ENCODE measurements around the gene ISYNA1.
A peak's percentile ranks its signal among the peaks of the same experiment; 100 is the strongest.
"Not testable (repeated sequence)": the region's sequence is repeated elsewhere in the genome, so short reads cannot be mapped to it uniquely, and the experiment has no call there.

Gene ISYNA1

DNA sequence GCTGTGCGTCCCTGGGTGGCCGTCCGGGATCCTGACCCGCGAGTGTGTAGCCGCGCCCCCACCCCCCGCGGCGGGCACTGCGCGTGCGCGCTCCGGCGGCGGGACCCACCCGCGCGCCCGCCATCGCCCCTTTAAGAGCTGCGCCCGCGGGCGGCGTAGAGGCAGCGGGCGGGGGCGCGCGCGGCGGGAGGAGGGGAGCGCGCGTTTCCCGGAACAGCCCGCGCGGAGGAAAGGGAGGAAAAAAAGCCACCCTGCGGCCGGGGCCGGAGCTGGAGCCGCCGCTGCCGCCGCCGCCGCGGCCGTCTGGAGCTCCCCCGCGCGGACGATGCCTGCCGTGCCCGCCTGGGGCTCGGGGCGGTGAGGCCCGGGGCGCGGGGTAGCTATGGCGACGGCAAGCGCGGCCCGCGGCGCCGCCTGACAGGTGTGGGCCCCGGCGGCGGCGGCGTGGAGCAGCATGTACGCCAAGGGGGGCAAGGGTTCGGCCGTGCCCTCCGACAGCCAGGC, 18.7 kb downstream of the ISYNA1 start, which contains the start of gene SSBP4:
Gene SSBP4, plus strand, starts transcription at position 204 of the 504 bp plus-strand sequence. Its CDS starts 251 bp downstream, at position 455.
- peak; percentile 86 for DNase-seq (ENCODE audit: low spot score)

DNA sequence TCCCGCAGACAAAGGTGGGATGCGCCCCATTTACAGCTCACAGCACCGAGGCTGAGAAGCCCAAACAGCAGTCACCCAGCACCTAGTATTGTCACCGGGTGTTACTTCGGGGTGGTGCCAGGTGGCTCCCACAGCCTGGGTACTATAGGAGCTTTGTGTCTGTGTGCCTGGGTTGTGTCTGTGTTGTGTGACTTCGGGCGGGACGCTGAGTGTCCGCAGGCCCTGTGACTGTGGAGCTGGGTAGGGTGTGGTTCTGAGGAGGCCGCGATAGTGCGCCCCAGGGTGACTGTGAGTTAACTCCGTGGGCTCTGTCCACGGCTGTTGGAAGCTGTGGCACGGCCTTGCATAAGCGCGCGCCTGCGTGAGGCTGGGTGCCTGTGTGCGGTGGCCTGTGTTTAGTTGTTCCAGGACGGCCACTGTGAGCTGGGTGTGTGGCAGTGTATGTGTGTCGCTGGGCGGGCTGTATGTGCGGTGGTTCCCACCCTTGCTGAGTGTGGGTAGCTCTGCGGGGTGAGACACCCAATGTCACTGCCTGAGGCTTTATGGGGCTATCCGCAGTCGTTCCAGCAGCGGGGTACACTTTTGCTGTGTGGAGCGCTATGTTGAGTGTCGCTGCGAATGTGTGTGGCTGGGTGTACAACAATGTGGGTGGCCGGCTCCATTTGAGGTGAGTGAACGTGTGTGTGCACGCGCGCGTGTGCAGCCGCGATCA, 19.3 kb downstream of the ISYNA1 start:
- peak; percentile 74 for DNase-seq (ENCODE audit: low spot score)

DNA sequence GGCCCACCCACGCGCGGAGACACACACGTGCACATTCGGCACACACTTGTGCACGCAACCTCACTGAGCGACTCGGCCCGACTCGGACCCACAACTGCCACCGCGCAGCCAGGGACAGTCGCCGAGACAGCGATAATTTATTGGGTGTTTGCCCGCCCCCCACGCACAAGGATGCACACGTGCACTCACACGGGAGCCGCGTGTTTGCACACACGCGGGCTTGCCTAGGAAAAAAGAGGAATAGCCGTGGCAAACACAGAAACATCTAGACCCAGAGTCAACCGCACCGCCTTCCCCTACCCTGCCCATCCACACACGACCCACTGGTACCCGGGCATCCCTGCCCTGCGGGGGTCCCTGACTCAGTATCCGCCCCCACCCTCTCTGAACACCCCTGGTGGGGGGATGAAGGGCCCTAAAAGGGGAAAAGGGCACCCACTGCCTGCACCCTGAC, 19.9 kb downstream of the ISYNA1 start:
- peak; percentile 55 for DNase-seq (ENCODE audit: low spot score)

DNA sequence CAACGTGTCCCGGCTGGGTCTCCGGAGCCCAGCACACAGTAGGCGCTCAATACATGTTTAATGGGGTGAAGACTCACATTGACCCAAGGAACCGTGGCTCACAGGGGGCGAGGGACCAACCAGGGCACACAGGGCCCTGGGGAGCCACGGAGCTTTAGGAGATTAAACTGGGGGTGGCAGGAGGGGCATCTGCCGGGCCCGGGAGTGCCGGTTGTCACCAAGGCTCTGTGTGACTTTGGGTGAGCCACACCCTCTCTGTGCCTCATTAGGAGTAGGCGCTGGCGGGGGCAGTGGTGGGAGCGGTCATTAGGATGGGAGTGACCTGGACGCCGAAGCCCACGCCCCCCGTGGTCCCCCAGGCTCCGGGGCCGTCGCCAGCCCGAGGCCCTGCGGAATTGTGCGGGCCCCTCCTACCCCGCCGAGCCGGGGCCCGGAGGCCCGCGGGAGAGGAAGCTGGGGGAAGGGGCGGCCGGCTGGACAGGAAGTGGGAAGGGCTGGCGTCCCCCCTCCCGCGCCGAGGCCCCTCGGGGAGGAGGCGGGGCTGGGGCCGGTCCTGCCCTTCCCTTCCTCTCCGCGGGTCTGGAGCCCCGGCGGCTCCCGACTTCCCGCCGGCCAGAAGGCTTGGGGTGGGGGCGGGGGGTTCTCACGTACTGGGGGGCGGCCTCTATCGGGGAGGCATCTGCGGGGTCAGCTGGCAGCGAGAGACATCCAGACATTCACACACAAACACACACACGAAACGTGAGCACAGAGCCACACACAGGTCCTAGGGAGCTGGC, 20.5 kb downstream of the ISYNA1 start:
- DNase-seq (ENCODE audit: low spot score): peak; percentile 87

DNA sequence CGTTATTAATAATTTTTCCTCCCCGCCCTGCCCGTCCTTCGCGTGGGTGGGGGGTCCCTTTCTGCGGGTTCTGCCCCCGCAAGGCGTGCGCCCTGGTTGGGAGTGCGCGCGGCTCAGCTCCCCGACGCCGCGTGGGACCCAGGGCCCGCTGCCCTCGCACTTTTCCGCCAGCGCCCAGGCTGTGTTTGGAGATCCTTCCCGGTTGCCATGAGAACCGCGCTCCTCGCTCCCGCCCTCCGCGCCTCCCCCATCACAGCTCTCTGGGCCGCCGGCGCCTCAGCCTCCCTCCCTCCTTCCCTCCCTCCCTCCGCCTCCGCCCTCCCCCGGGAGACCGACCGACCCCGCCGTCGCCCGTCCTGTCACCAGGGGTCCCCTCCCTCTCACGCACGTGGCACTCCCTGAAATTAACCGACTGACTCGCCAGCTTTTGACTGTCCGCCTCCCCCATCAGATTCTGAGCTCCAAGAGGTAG, 21.1 kb downstream of the ISYNA1 start:
- DNase-seq (ENCODE audit: low spot score): peak; percentile 93

DNA sequence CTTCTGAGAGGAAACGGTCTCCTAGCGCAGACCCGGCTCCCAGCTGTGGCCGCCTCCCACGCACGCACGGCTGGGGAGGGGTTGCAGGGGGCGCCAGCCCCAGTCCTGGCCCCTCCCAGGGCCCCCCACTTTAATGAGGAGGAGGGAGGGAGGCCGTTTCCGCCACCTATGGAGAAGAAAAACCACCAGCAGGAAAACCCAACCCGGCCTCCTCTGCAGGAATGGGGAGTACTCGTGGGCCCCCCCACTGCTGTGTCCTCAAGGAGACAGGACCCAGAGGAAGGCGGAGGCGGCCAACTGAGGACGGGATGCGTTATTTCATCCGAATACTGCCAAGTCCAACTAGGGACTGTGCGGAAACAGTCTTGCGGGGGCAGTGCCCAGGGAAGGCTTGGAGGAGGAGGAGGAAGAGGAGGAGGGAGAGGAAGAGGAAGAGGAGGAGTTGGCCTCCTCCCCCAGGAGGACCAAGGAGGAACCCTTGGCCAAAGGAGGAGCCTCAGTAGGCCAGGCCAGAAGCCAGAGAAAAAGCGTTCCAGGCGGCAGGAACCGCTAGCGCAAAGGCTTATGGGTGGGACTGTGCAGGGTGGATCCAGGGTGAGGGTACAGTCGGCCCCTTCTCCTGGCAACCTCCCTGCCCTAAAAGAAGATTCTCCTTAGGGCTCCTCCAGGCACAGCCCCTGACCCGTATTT, 22.6 kb downstream of the ISYNA1 start:
- DNase-seq (ENCODE audit: low spot score): no peak

DNA sequence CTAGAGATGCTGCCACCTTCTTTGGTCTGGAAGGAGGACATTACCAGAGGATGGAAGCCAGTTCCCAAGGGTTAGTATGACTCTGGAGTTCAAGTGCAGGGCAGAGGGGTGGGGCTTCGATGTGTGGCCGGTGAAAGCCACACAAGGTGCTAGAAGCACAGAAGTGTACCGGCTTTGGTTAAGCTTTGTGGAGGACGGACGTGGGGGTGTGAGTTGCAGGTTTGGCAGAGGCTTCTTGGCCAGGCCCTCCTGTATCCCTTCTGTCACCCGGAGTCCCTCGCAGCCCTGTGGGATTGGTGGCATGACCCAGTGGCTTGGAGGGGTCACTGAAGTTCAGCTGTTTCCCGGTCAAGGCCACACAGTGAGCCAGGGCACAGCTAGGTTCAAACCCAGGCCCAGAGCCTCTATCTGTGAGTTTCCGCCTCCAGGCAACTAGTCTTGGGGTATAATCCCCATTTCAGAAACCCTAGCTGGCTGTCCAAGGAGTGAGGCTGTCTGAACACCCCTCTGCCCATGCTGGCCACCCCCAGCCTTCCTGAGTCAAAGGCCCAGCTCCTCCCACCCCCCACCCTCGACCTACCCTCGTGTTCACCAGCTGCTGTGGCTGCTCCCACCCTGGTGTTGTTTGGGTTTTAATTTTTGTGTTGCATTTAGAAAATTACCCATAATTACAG, 23.3 kb downstream of the ISYNA1 start:
- peak; percentile 47 for DNase-seq (ENCODE audit: low spot score)

DNA sequence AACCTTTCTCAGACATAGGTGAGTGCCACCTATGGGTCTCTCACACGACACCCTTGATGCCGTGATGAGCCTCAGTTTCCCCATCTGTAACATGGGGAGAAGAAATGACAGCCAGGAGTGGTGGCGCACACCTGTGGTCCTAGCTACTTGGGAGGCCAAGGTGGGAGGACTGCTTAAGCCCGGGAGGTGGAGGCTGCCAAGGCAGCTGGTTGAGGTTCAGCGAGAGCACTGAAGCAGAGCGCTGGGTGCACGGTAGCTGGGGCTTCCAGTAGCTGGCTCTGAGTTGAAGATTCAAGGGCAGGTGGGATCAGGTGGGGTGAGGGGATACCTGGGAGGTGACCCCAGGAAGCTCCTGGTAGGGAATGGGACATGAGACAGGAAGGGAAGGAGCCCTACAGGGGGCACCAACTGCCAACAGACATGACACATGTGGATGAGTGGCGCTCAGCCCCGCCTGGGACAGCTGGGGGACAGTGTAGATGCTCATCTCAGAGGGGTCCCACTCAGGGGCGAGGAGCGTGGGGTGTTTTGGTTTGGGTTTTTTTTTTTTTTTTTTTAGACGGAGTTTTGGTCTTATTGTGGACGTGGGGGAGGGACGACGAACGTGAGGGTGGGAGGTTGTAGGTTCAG, 25.2 kb downstream of the ISYNA1 start:
- no peak for DNase-seq (ENCODE audit: low spot score)

DNA sequence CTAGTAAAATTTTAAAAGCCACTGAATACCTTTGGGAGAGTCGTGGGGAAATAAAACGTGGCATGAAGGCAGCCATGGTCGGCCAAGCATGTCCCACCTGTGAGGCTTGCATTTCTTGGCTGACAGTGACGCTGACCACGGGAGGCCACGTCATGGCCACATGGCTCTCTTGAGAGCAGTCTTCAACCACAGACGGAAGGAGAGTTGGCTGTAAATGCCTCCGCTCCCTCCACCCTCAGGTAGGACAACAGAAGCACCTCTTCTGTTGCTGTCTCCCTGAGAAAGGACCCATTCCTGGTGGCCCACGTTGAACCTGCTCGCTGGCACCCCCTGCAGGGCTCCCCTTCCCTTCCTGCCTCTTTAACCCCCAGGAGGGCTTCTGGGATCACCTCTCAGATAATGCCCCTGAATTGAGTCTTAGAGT, 29.9 kb downstream of the ISYNA1 start:
- no peak for DNase-seq (ENCODE audit: low spot score)

DNA sequence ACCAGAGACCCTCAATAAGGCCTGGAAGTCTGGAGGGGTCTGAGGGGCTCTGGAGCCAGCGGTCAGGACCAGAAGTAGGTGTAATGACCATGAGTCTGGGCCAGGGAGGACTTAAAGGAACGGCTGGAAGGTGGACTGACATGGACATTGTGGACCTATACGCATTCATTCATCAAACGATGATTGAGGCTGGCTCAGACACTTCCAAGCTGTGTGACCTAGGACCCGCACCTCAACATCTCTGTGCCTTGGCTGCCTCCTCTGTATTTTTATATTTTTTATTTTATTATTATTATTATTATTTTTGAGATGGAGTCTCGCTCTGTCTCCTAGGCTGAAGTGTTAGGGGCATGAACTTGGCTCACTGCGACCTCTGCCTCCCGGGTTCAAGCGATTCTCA, 31.2 kb downstream of the ISYNA1 start:
- DNase-seq (ENCODE audit: low spot score): no peak

DNA sequence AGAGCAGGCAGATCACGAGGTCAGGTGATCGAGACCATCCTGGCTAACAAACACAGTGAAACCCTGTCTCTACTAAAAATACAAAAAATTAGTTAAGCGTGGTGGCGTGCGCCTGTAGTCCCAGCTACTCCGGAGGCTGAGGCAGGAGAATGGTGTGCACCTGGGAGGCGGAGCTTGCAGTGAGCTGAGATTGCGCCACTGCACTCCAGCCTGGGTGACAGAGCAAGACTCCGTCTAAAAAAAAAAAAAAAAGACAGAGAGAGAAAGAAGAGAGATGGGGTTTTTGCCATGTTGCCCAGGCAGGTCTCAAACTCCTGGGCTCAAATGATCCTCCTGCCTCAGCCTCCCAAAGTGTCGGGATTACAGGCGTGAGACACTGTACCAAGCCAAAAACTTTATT, 32.2 kb downstream of the ISYNA1 start:
- DNase-seq (ENCODE audit: low spot score): not testable (repeated sequence)

DNA sequence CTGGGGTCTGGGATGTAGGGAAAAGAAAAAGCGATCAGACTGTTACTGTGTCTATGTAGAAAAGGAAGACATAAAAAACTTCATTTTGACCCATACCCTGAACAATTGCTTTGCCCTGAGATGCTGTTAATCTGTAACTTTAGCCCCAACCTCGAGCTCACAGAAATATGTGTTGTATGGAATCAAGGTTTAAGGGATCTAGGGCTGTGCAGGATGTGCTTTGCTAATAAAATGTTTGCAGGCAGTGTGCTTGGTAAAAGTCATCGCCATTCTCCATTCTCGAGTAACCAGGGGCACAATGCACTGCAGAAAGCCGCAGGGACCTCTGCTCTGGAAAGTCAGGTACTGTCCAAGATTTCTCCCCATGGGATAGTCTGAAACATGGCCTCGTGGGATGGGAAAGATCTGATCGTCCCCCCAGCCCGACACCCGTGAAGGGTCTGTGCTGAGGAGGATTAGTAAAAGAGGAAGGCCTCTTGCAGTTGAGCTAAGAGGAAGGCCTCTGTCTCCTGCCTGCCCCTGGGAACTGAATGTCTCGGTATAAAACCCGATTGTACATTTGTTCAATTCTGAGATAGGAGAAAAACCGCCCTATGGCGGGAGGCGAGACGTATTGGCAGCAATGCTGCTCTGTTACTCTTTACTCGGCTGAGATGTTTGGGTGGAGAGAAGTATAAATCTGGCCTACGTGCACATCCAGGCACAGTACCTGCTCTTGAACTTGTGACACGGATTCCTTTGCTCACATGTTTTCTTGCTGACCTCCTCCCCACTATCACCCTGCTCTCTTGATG, 35.3 kb downstream of the ISYNA1 start:
- DNase-seq (ENCODE audit: low spot score): not testable (repeated sequence)

DNA sequence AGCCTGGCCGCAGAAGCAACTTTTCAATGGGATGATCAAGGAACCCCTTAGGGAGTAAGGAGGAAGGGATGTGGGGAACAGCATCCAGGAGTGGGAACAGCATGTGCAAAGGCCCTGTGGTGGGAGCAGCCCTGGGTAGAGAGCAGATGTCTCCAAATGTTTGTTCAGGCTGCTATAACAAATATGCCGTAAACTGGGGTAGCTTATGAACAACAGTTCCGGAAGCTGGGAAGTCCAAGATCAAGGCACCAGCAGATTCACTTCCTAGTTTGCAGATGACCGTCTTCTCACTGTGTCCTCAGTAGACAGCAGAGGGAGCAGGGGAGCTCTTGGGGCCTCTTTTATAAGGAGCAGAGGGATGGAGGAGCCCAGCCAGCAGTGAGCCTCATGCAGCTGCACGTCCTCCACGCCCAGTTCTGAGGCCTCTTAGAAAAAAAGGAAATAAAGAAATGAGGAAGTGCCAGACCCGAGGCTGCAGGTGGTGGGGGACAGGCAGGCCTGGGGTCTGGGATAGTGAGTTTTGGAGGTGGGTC, 36.3 kb downstream of the ISYNA1 start:
- peak; percentile 53 for DNase-seq (ENCODE audit: low spot score)

DNA sequence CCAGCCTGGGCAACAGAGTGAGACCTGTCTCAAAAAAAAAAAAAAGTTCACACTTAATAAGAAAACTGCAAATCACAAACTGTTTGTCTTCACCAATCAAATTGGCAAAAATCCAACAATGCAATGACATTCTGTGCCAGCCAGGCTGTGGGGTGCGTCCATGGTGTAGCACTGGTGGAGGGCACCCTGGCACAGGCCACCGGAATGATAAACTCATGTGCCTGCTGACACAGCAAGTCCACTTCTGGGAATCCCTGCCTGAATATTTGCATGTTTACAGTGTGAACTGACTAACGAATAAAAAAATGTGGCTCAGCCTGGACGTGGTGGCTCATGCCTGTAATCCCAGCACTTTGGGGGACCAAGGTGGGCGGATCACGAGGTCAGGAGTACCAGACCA, 38.9 kb downstream of the ISYNA1 start:
- no peak for DNase-seq (ENCODE audit: low spot score)

DNA sequence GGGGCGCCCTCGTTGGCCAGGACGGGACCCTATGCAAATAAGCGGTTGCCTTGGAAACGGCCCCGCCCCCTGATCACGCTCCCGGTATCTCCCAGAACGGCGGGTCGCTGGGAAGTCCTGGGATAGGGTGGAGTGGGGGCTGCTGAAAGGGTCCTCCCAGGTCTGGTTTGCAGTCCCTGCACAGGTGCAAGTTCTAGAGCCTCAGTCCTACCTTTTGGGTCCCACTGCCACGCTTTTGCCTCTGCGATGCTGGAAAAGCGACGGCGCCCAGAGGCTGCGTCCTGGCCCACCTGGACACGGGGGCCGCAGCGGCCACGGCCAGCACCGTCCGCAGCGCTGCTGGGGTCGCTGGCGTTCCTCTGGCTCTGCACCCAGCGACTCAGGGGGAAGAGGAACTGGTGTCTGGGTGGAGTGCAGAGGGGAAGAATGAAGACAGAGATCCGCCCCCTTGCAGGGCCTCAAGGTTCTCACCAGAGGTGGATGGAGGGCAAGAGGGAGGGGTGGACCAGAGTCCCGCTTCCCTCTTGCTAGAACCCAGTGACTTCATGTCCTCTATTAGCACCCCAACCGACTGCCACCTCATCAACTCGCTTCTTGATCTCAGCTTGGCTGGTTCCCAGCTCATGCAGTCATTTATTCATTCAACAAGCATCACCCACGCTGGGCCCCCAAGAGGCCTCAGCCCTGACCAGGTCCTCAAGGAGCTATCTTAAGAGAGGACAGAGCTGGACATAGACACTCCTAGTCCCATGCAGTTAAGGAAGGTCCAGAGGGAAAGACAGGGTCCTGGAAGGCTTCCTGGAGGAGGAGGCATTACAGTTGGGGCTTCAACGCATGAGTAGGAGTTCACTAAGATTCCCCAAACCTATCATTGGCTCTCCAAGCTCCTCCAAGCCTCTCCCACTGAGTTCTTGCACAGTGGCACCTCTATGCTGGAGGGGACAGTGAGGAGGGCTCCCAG, 40.4 kb downstream of the ISYNA1 start, which contains the start of gene LRRC25:
Gene LRRC25, minus strand, starts transcription at position 381 of the 961 bp plus-strand sequence. CDS start 659 bp downstream, outside the sequence.
- DNase-seq (ENCODE audit: low spot score): peak; percentile 74

DNA sequence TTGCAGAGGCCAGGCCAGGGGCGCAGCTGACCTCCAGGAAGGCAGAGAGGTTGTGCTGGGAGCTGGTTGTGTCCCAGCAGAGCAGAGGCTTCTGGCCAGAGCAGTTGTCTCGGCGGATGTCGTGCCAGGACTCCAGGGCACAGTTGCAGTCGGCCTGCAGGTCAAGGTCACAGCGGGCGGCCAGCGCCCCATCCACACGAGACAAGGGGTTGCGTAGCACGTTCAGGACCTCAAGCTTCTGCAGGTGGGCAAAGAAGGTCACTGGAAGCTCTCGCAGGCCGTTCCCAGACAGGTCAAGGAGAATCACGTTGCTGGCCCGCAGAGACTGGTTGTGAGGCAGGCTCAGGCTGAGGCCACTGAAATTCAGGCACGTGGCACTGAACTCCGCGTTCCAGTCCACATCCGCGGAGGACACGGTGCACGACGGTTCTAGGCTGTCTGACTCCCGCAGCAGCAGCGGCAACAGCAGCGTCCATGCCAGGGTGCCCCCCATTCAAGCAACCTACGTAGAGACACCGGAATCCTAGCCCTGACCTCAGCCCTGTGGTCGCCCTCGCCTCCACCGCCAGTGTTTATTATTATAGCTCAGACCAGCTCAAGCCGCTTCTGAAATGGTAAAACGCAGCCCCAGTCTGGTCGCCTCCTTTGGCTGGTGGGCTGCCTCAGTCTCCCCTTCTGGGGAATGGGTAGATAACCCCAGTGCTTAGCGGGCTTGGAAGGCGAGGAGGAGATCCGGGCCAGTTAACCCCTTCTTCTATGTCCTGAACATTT, 41.3 kb downstream of the ISYNA1 start:
- no peak for DNase-seq (ENCODE audit: low spot score)

DNA sequence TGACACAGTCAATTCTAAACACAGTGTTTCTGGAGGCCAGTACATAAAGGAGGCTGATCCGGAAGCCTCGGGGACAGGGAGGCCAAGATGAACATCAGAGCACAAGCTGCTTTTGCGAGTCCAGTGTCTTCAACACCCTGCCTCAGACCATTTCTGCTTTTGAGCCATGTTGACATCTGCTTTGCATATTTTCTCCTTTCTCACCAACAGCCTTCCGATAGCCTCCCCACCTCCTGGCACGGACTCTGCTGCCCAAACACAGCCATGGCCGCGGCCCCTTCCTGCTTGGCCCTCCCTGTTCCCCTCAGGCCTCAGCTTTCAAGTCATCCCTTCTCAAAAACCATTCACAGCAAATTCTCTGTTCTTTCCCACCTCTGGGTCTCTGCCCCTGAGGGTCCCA, 44.1 kb downstream of the ISYNA1 start:
- DNase-seq (ENCODE audit: low spot score): no peak

DNA sequence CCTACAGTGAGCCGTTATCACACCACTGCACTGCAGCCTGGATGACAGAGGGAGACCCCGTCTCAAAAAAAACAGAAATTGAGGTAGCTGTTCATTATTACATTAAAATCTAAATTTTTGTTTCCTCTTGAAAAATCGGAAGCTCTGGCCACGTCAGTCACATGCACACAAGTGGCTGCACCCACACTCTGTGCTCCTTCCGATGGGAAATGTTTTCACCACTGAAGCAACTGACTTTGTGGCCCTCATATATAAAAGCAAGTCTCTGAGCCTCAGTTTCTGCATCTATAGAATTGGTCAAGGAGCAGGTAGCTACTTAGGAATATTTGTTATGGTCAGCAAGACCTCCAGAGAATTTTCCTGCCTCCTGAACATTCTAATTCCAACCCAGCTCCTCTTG, 45.0 kb downstream of the ISYNA1 start:
- DNase-seq (ENCODE audit: low spot score): no peak
